SK-N-SH (cell line): ENCODE results near the gene MYH10.

Source experiments
- CHD2 ChIP-seq: fragments of 150-350 bp; IDR thresholded peaks from 2 replicates; pipeline ENCODE4 v1.6.1; 2018; ENCODE audit warnings: low read length; ENCODE audit not compliant: partially characterized antibody
- JUND ChIP-seq: IDR thresholded peaks from 2 replicates; pipeline ENCODE4 v1.4.0; 2012
- TF ChIP-seq, protein P1 (sequence below): IDR thresholded peaks from 2 replicates; pipeline ENCODE4; 2012
- TF ChIP-seq, protein P2 (sequence below): fragments of 200-600 bp; sonication (generic); IDR thresholded peaks from 2 replicates; pipeline ENCODE4 v1.6.1; 2017; ENCODE audit warnings: antibody characterized with exemption, mild to moderate bottlenecking, moderate library complexity
- TF ChIP-seq, protein P3 (sequence below): IDR thresholded peaks from 2 replicates; pipeline ENCODE4 v1.6.1; 2012; ENCODE audit warnings: mild to moderate bottlenecking, low read depth, low read length, moderate library complexity

DNA sequence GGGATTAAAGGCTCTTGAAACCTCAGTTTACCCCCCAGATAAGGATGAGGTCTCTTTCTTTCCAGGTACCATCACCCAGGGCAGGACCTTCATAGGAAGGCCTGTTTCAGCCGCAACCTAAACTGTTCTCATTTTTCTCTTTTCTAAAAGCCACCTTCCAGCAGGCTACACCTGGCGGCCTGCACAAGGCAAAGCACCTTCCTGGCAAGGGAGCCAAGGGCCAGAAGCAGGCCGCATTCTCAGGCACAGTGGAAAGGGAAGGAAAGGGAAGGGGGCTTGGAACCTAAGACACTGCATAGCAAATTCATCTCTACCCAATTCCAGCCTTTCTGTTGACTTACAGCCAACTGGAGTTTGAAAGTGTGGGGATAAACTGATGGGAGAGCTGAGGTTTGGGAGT is 203.7 kb downstream of the MYH10 start:
- TF ChIP-seq, protein P1, sequence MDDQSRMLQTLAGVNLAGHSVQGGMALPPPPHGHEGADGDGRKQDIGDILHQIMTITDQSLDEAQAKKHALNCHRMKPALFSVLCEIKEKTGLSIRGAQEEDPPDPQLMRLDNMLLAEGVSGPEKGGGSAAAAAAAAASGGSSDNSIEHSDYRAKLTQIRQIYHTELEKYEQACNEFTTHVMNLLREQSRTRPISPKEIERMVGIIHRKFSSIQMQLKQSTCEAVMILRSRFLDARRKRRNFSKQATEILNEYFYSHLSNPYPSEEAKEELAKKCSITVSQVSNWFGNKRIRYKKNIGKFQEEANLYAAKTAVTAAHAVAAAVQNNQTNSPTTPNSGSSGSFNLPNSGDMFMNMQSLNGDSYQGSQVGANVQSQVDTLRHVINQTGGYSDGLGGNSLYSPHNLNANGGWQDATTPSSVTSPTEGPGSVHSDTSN: no peak
- TF ChIP-seq, protein P2, sequence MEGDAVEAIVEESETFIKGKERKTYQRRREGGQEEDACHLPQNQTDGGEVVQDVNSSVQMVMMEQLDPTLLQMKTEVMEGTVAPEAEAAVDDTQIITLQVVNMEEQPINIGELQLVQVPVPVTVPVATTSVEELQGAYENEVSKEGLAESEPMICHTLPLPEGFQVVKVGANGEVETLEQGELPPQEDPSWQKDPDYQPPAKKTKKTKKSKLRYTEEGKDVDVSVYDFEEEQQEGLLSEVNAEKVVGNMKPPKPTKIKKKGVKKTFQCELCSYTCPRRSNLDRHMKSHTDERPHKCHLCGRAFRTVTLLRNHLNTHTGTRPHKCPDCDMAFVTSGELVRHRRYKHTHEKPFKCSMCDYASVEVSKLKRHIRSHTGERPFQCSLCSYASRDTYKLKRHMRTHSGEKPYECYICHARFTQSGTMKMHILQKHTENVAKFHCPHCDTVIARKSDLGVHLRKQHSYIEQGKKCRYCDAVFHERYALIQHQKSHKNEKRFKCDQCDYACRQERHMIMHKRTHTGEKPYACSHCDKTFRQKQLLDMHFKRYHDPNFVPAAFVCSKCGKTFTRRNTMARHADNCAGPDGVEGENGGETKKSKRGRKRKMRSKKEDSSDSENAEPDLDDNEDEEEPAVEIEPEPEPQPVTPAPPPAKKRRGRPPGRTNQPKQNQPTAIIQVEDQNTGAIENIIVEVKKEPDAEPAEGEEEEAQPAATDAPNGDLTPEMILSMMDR: no peak
- TF ChIP-seq, protein P3, sequence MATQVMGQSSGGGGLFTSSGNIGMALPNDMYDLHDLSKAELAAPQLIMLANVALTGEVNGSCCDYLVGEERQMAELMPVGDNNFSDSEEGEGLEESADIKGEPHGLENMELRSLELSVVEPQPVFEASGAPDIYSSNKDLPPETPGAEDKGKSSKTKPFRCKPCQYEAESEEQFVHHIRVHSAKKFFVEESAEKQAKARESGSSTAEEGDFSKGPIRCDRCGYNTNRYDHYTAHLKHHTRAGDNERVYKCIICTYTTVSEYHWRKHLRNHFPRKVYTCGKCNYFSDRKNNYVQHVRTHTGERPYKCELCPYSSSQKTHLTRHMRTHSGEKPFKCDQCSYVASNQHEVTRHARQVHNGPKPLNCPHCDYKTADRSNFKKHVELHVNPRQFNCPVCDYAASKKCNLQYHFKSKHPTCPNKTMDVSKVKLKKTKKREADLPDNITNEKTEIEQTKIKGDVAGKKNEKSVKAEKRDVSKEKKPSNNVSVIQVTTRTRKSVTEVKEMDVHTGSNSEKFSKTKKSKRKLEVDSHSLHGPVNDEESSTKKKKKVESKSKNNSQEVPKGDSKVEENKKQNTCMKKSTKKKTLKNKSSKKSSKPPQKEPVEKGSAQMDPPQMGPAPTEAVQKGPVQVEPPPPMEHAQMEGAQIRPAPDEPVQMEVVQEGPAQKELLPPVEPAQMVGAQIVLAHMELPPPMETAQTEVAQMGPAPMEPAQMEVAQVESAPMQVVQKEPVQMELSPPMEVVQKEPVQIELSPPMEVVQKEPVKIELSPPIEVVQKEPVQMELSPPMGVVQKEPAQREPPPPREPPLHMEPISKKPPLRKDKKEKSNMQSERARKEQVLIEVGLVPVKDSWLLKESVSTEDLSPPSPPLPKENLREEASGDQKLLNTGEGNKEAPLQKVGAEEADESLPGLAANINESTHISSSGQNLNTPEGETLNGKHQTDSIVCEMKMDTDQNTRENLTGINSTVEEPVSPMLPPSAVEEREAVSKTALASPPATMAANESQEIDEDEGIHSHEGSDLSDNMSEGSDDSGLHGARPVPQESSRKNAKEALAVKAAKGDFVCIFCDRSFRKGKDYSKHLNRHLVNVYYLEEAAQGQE: no peak
- TF ChIP-seq JUND (no peak), CHD2 (no peak)
